GM18867 (cell line): ENCODE measurements around the gene SEC22C.
"Not testable (repeated sequence)": the region's sequence is repeated elsewhere in the genome, so short reads cannot be mapped to it uniquely, and the experiment has no call there.

ENCODE experiments used
- ATAC-seq: cut with Tn5 transposase; IDR thresholded peaks from one replicate; pipeline ENCODE4 v1.9.1; 2021; ENCODE audit warnings: mild to moderate bottlenecking, moderate library complexity; ENCODE audit not compliant: unreplicated experiment

Gene SEC22C

DNA sequence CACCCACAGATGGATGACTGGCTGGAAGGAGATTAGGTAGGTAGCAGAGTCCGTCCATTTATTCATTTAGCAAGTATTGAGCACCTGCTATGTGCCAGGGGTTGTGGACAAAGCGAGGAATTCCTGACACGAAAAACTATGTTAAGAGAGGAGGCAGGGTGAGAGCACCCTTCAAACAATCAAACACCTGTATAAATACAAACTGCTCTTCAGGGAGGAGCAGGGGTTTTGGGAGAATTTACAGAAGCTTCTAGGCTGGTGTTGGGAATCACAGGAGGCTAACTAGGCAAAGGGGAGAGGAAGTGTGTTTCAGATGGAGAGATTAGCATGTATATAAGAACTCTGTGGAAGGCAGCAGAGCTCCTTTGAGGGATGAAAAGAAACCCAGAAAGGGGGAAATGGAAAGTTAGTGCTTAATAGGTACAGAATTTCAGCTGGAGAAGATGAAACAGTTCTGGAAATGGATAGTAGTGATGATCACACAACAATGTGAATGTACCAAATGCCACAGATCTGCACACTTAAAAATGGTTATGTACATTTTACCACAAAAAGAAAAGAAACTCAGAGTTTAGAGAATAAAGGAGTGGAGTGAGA, 805 bp upstream of the SEC22C start:
- ATAC-seq, result no peak

DNA sequence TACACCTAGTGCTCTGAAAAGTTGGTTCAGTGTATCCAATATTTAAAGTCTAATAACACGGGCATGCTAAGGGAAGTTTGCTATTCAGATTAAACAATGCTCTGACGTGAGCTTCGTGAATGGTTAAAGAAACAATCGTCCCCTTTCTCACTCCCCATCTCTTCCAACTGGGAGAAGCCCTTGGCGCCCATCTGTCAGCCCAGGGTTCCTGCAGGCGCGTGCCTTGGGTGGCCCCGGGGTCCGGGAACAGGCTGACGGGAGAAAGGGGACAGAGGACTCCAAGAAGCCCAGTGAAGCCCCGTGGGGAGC, 413 bp downstream of the SEC22C start:
- no peak for ATAC-seq

DNA sequence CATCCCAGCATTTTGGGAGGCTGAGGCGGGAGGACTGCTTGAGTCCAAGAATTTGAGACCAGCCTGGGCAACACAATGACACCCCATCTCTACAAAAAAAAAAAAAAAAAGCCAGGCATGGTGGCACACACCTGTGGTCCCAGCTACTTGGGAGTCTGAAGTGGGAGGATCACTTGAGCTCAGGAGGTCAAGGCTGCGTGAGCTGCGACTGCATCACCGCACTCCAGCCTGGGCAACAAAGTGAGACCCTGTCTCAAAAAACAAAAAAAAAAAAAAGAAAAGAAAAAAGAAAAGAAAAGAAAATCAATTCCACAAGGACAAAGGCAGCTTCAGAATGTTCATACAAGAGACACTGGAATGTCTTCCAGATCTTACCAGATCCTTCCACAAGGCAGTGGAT, 2.4 kb downstream of the SEC22C start:
- not testable (repeated sequence) for ATAC-seq

DNA sequence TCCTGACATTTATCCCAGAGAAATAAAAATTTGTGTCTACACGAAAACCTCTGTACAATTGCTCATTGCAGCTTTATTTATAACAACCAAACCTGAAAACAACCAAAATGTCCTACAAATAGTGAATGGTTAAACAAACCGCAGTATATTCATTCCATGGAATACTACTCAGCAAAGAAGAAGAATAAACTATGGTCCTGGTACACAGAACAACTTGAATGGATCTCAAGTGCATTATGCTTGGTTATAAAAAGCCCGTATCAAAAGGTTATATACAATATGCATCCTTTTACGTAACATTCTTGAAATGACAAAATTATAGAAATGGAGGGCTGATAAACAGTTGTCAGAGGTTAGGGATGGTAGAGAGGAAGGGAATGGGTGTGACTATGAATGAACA, 3.7 kb downstream of the SEC22C start:
- no peak for ATAC-seq

DNA sequence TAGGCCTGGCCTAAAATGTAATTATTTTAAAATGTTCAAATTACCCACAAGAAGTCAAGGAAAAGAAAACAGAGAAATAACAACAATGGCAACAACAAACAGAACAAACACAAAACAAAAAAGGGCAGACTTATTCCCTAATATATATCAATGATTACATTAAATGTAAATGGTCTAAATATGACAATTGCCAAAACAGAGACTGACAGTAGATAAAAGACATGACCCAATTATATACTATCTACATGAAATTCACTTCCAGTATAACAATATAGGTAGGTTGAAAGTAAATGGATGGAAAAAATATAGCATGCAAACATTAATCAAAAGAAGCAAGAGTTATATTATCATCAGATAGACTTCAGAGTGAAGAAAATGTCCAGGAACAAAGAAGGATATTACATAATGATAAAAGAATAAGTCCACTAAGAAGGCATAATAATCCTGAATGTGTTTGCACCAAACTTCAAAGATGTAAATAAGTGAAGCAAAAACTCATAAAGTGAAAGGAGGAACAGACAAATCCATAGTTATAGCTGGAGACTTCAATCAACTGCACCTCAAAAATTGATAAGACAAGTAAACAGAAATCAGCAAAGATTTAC, 6.5 kb downstream of the SEC22C start:
- no peak for ATAC-seq

DNA sequence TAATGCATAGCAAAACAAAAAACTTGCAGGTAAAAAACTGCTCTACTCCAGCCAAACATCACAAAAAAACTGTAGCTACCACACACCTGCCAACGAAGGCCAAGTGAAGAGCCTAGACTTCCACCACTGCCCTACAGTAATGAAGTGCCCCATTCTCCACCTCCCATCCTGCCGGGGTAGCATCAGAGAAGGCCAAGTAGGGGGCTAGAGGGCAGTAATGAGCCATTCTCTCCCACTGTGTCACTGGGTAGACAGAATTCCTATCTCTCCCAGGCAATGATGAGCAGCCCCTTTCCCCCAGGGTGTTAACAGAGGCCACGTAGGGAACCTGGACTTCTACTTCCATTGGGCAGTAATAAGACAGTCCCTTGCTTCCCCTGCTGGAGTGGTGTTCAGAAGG, 9.5 kb downstream of the SEC22C start:
- ATAC-seq, result no peak

DNA sequence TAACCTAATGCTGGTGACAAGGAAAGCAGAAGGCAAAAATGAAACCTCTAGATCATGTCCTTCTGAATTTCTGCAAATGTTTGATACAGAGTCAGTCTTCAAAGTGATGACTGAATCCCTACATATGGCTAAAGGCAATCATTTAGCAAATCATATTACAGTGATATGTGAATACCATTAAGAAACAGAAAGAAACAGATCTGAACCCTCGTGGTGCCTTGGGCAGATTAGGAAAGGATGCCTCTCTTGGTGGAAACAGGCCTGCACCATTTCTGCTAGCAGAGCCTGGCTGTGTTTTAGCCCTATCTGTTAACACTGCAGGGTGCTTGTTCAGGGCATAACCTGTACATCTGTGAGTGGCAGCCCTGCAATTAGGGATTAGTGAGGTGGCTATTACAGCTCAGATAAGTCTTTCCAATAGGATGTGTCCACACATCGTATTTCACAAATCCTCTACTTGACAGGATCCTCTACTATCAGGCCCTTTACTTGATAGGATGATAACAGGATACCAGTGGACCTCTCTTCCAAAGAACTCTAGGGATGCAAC, 12.1 kb downstream of the SEC22C start:
- ATAC-seq, result no peak

DNA sequence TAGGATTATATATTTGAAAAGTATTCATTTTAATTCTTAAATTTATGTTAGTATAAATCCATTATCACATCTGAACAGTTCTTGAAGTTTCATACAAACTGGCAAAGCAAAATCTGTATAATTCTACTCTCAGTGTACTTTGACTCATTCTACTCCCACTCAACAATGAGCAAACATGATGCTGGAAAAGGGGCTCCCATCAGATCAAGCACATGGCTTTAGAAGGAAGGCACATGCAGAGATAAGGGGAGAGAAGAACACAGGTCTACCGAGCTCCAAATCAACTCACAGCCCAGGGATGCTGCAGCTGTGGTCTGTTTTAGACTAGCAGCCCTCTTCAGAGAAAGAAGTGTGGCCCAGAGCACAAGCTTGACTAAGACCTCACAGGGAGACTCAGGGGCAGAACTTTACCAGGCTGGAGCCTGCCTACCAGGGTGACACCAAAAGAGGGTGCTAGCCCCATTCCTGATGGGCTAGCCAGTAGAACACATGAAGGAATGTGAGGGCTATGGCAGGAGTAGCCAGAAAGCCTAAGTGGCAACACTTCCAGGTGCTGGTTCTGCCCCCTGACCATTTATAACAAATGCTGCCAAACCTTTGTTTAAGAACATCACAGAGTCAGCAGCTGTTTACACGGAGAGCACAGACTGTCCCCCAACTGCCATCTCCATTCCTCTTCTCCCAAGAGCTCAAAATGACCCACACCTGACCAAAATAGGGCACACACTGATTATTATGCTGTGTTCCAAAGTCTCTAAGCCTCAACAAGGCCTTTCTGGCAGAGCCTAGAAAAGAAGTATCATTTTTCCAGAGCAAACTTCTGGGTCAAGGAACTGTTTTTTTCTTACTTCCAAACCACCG, 19.5 kb downstream of the SEC22C start:
- ATAC-seq, result no peak

DNA sequence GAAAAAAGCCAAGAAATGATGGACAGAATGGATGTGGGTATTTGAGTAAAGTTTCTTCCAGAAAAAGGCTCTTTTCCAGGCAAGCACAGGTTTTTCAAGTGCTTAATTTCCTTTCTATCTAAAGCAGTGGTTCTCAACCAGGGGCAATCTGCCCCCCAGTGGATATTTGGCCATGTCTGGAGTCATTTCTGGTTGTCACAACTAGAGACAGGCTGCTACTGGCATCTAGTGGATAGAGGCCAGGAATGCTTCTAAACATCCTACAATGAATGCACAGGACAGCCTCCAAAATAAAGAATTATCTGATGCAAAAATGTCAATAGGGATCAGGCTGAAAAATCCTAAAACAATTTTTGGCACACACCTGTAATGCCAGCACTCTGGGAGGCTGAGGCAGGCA, 23.9 kb downstream of the SEC22C start:
- no peak for ATAC-seq

DNA sequence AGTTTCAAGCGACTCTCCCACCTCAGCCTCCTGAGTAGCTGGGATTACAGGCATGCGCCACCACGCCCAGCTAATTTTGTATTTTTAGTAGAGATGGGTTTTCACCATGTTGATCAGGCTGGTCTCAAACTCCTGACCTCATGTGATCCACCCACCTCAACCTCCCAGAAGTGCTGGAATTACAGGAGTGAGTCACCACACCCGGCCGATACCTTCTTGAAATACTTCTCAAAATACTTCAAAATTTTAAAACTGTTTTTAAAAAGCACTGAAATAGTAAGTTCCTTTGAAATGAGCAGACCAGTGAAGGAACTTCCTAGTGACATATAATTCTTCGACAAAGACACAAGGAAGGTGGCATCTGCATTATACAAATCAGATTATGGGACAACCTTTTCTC, 24.9 kb downstream of the SEC22C start:
- not testable (repeated sequence) for ATAC-seq

DNA sequence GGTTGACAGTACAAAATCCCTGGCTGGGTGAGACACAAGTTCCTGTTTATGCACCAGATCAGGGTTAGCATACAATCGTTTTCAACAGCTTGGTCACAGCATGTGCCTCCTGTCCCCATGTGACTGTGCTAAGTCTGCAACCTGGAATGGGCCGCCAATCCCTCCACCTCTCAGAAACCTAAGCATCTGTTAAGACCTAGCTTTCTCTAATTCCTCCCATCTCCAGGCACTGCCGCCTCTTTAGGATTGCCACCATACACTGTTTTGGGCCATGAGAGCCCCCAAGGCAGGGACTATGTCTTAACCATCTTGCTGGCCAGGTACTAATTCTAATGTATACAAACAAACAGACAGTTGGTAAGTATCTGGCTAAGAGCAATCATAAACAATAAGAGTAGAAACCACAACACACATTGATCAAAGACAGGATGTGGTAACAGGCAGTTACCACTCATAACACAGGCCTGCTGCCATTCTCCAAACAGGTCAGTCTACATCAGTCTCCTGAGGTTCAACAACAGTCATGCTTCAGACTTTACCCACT, 25.6 kb downstream of the SEC22C start:
- ATAC-seq, result peak; percentile 70

DNA sequence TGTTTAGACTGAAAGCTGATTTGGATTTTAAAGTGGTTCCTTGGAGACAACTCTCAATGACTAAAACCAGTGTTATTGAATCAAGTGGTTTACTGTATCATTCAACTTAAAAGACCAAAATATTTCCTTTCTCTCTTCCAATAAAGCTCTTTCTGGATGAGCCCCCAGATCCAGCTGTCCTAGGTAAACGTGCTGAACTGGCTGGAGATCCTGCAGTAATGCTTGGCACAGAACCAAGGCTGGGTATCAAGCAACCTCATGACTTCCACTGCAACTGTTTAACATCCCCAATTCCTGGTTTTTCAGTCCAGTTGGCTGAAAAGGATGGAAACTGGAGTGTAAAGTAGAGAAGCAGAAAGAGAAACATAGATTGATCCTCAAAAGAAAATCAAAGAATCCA, 28.9 kb downstream of the SEC22C start:
- no peak for ATAC-seq

DNA sequence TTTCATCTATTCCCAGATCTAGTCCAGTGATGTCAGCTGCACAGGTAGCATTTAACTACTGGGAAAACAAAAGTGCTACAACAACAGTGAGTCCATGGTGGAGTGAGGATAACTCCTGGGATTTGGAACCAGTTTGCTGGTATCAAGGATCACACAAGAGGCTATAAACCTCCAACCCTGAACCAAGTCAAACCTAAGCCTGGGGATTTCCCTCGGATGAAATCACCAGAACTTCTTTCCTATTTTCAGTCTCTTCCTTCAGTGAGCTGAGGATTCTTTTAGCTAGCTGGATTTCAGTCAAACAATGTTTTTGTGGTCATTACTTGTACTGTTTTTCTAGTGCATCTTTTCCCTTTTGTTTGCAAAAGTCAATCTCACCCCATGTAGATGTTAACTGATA, 31.5 kb downstream of the SEC22C start:
- no peak for ATAC-seq

DNA sequence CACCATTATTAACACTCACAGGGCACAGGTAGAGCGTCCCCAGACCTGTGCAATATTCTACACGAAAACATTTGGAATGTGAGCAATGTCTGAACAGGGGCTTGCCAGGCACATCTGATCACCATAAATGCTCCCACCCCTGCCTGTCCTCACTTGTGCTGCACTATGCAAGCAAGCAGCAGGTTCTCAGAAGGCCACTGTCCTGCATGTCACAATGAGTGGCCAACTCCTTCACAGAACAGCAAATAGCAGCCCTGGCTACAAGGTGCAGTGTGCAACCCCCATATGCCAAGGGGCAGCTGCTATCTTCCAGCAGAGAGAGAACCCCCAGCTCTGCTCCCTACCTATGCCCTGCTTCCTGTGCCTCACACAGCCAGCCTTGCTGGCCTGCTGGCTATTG, 32.6 kb downstream of the SEC22C start:
- no peak for ATAC-seq

DNA sequence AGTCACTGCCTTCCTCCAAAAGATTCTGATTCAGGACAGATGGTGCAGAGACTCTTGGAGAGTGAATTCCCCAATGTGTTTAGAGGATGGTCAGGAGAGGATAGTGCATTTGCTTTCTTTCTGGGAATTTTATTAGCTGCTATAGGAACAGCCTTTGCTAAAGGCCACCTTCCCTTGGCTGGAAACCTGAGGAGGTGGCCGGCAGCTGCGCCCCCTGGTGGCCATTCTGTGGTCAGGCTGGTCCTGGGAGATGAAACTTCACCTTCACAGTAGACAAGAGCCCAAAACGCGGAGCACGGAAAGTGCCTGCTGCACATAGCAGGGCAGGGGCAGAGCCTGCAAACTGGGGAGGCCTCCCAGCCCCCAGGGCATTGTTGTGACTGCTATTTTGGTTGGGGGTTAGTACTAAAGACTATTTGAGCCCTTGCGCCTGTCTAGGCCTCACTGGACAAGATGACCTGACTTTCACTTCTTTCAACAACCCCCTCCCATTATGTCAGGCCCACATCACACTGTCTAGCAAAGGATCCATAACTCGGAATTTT, 34.3 kb downstream of the SEC22C start:
- ATAC-seq, result peak; percentile 72

DNA sequence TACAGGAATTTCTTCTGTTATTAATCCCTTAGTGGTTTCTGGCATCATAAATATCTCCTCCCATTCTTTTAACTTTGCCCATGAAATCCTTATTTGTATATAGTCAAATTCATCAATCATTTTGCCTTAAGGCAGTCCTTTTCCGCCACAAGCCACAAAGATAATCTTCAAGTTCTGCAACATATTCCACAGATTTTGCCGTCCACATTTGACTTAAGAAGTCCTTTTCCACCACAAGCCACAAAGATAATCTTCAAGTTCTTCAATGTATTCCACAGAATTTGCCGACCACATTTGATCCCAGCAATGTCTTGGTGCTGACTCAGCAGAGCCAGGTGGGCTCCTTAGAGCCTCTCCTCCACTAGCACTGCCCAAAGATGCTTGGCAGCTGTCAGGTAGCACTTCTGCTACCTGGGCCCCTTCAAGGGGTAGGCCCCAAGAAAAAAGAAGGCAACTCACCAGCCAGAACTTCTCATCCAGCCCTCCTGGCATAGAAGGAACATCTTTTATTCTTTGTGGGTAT, 35.0 kb downstream of the SEC22C start:
- no peak for ATAC-seq

DNA sequence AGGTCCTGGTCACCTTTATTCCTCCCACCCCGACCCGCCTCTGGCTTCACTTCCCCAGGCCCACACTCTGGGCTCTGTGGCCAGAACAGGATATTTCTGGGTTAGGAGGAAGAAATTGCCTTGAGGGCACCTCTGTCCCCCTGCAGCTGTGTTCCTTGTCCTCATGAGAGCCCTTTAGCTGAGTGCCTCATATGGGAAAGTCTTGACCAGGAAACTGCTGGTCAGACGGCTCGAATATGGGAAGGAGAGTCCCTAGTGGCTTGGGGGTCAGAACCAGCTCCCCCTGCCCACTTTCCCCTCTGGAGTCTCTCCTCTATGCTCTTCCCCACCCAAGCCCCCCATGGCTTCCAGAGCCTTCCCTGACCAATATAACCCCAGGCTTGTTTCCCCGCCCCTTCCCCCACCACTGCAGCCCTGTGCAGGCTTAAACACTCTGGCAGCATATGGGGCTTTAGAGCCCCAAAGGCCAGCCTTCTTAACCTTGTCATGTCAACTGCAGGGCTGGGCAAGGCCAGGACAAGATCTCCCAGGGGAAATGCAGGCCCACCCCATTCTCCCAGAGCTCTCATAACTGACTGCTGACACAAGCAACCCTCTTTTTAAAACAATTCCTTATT, 36.4 kb downstream of the SEC22C start:
- ATAC-seq, result no peak

DNA sequence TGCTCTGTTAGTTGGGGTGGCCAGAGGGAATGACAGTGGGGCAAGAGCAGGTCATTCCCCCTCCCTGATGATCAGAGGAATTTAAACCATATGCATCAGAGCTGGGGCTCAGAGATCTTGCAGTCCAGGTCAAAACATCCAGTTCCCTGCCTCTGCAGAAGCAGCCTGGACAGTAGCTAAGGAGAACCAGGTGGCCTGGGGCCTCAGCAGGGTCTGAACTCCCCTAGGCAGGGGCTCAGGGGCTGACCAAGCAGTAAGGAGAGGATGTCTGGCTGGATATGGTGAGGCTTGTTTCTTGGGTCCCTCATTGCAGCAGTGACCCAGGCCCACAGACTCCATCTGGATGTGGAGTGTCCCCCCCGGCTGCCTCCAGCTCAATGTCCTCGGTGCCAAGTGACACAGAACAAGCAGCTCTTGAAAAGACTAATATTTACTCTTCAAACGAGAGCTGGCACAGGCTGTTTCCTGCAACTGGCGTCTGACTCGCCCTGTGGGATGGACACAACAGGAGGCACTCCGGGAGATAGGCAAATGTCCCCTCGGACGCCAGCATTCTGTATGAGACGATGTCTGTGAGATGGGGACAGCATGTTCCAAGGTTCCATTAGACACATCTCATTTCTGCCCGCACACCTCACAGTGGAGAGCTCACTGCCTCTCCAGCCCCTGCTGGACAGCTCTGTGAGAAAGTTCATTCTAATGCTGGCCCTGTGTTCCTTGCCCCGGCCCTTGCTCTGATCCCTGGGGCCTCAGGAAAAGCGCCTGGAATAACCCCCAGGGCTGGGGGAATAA, 37.1 kb downstream of the SEC22C start:
- no peak for ATAC-seq

DNA sequence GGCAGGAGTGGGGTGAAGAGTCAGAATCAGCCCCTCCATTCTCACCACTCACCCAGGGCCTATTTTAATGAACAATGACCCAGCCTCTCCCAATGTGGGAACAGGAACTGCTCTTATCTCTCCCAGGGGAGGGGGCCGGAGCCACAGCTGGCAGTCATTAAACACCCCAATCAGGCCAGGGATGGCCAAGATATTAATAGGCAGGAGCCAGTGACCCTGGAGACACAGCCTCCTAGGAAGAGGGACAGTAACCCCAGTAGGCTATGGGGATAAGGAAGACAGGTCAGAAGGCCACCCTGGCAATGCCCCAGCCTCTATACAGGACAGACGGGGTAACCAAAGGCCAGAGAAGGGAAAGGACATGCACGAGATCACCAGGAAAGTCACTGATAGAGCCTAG, 40.7 kb downstream of the SEC22C start:
- no peak for ATAC-seq
